K562 (cell line): Measurements from ENCODE around the gene IL4R. TPM values are rescaled to one million over a fixed set of nuclear protein-coding genes. Genes with fewer than 3 reads are reported as not detected.

Experiments
- ATAC-seq: fragments of 200-7000 bp; cut with Tn5 transposase; 3 replicates; pipeline ENCODE4 v1.9.1; 2020; ENCODE audit warnings: moderate library complexity
- BruUV-seq: library from RNA; stranded (reverse); fragments of 400-500 nt; replicated peaks from 2 replicates; lab custom pipeline; 2021; lab: Mats Ljungman, UMichigan
- CTCF ChIA-PET: fragments of 300-600 bp; formaldehyde crosslinking; extraction: SDS; loops from one replicate; lab custom pipeline; 2021; ENCODE audit warnings: low intra/inter-chr PET ratio; lab: Yijun Ruan, JAX
- POLR2A ChIA-PET: fragments of 300-600, 350-650 bp; sonication (Branson Sonifier 250); formaldehyde crosslinking; extraction: SDS; loops from one replicate; lab custom pipeline; 2021; ENCODE audit warnings: antibody characterized with exemption, inconsistent platforms; lab: Yijun Ruan, JAX
- DNase-seq, 4 experiments: peaks; one replicate each; pipeline versions ENCODE4 v3.0.0 to v3.0.0-alpha.2; 2011 to 2018; ENCODE audit warnings: low spot score in 3 of 4, mixed read lengths in 3 of 4; ENCODE audit errors: extremely low read depth in 1 of 4
- FAIRE-seq: peaks from 2 replicates; lab custom pipeline; 2011; peaks lifted over from hg19 to GRCh38; lab: Jason Lieb, UNC
- H2AFZ ChIP-seq: 2 replicates; pipeline ENCODE4 v1.6.0; 2011; ENCODE audit warnings: low read depth, low read length, control low read depth, inconsistent platforms
- H3K27ac ChIP-seq: fragments of 200-600 bp; 3 replicates; pipeline ENCODE4 v1.8.0; 2011; ENCODE audit warnings: low read depth, mild to moderate bottlenecking, control low read depth, inconsistent platforms, low read length, moderate library complexity, mixed read lengths; ENCODE audit errors: extremely low read depth
- H3K27me3 ChIP-seq, 2 experiments: fragments of 300-600 bp in 1 of 2; 2 replicates in 1 of 2; 3 replicates in 1 of 2; pipeline versions ENCODE4 v1.6.0 to v1.8.0; 2011; ENCODE audit warnings: inconsistent platforms in 2 of 2, low read length in 2 of 2, mild to moderate bottlenecking in 1 of 2, mixed read lengths in 1 of 2, moderate library complexity in 1 of 2; ENCODE audit not compliant: control insufficient read depth in 2 of 2, insufficient read depth in 2 of 2
- H3K36me3 ChIP-seq: fragments of 300-600 bp; 3 replicates; pipeline ENCODE4 v1.8.0; 2011; ENCODE audit warnings: mild to moderate bottlenecking, low read length, inconsistent platforms; ENCODE audit not compliant: control insufficient read depth, insufficient read depth
- H3K4me1 ChIP-seq, 2 experiments: fragments of 200-600 bp in 1 of 2; replicated peaks in 1 of 2; 2 replicates in 1 of 2; 3 replicates in 1 of 2; pipeline versions ENCODE4 v1.5.1 to v1.8.0; 2011; ENCODE audit warnings: inconsistent platforms in 2 of 2, low read length in 2 of 2, mild to moderate bottlenecking in 1 of 2, mixed read lengths in 1 of 2, moderate library complexity in 1 of 2; ENCODE audit not compliant: control insufficient read depth in 2 of 2, insufficient read depth in 2 of 2
- H3K4me2 ChIP-seq: 2 replicates; pipeline ENCODE4 v1.6.1; 2011; ENCODE audit warnings: low read length, control low read depth, inconsistent platforms, mixed read lengths; ENCODE audit not compliant: insufficient read depth
- H3K4me3 ChIP-seq: fragments of 200-600 bp; sonication (generic), shearing (Covaris generic); 2 replicates; pipeline ENCODE4 v1.5.1; 2016; ENCODE audit warnings: control low read depth, inconsistent platforms
- H3K79me2 ChIP-seq: fragments of 200-600 bp; 3 replicates; pipeline ENCODE4 v1.8.0; 2011; ENCODE audit warnings: low read length, inconsistent platforms; ENCODE audit not compliant: control insufficient read depth, insufficient read depth
- H3K9ac ChIP-seq, 2 experiments: 2 replicates each; pipeline versions ENCODE4 v1.6.0 to v1.6.1; 2011; ENCODE audit warnings: low read depth in 2 of 2, low read length in 2 of 2, control low read depth in 1 of 2, inconsistent platforms in 1 of 2, mild to moderate bottlenecking in 1 of 2, mixed read lengths in 1 of 2; ENCODE audit not compliant: insufficient read depth in 1 of 2
- H3K9me1 ChIP-seq: one replicate; pipeline ENCODE4 v1.6.0; 2011; ENCODE audit warnings: inconsistent platforms, mild to moderate bottlenecking, low read length, moderate library complexity; ENCODE audit not compliant: control insufficient read depth, insufficient read depth
- H3K9me3 ChIP-seq: replicated peaks from 2 replicates; pipeline ENCODE4 v1.5.1; 2011; ENCODE audit warnings: low read depth, low read length, inconsistent platforms; ENCODE audit not compliant: control insufficient read depth, insufficient read depth
- H4K20me1 ChIP-seq: replicated peaks from 2 replicates; pipeline ENCODE4 v1.6.1; 2011; ENCODE audit warnings: low read length, inconsistent platforms, mixed read lengths; ENCODE audit not compliant: control insufficient read depth, insufficient read depth
- ADNP ChIP-seq: fragments of 200-800 bp; sonication (Bioruptor generic); IDR thresholded peaks from 2 replicates; pipeline ENCODE4 v1.6.1; 2016; ENCODE audit warnings: missing genetic modification characterization, missing compliant biosample characterization
- BRF2 ChIP-seq: IDR thresholded peaks from 3 replicates; pipeline ENCODE4 v1.6.1; 2011; ENCODE audit warnings: borderline replicate concordance, mild to moderate bottlenecking; ENCODE audit not compliant: insufficient read length, insufficient read depth
- FOXA1 ChIP-seq: fragments of 450-650 bp; IDR thresholded peaks from 2 replicates; pipeline ENCODE4 v1.6.1; 2016; ENCODE audit warnings: mild to moderate bottlenecking, borderline replicate concordance
- LARP7 ChIP-seq: fragments of 450-650 bp; IDR thresholded peaks from 2 replicates; pipeline ENCODE4 v1.6.1; 2016
- SIN3A ChIP-seq, 2 experiments: fragments of 150-350 bp in 1 of 2; IDR thresholded peaks; 2 replicates each; pipeline ENCODE4 v1.6.1; 2011 to 2016; ENCODE audit warnings: borderline replicate concordance in 2 of 2, low read depth in 2 of 2, low read length in 2 of 2, mild to moderate bottlenecking in 2 of 2, moderate library complexity in 2 of 2; ENCODE audit not compliant: control insufficient read depth in 1 of 2
- SNIP1 ChIP-seq: fragments of 450-650 bp; IDR thresholded peaks from 2 replicates; pipeline ENCODE4 v1.7.1; 2017; ENCODE audit warnings: low read depth, mild to moderate bottlenecking
- TCF7 ChIP-seq: sonication (generic); IDR thresholded peaks from 2 replicates; pipeline ENCODE4 v1.6.1; 2016; ENCODE audit warnings: antibody characterized with exemption, borderline replicate concordance
- THAP7 ChIP-seq: fragments of 250-450 bp; sonication (Bioruptor Pico); IDR thresholded peaks from 2 replicates; pipeline ENCODE4 v1.5.0; 2021
- THRAP3 ChIP-seq: fragments of 450-650 bp; IDR thresholded peaks from 2 replicates; pipeline ENCODE4 v1.6.1; 2016; ENCODE audit warnings: mild to moderate bottlenecking, inconsistent platforms, borderline replicate concordance
- TSHZ1 ChIP-seq: fragments of 250-450 bp; sonication (Bioruptor Pico); IDR thresholded peaks from 2 replicates; pipeline ENCODE4 v1.4.0; 2020; ENCODE audit warnings: mild to moderate bottlenecking, moderate library complexity
- ZNF41 ChIP-seq: fragments of 250-450 bp; sonication (Bioruptor Pico); conservative IDR thresholded peaks from 2 replicates; pipeline ENCODE4 v1.4.0; 2020; ENCODE audit warnings: mild to moderate bottlenecking
- ZNF507 ChIP-seq: conservative IDR thresholded peaks from 2 replicates; pipeline ENCODE4 v1.6.1; 2017; ENCODE audit warnings: missing genetic modification characterization, missing compliant biosample characterization
- ZNF551 ChIP-seq: fragments of 250-450 bp; sonication (Bioruptor Pico); IDR thresholded peaks from 2 replicates; pipeline ENCODE4 v1.5.0; 2021; ENCODE audit warnings: mild to moderate bottlenecking, moderate library complexity
- WGBS: fragments of 100-300 bp; shearing (Covaris generic); methylation state at CpG from one replicate; pipeline ENCODE4 v1.1.6; 2016; ENCODE audit warnings: low coverage, mixed read lengths; ENCODE audit not compliant: insufficient coverage; ENCODE audit errors: missing lambda C conversion rate; 5-methylcytosine and 5-hydroxymethylcytosine counted together
- in situ Hi-C: fragments of 300-500 bp; cut with MboI; formaldehyde crosslinking; loops from 4 replicates; pipeline ENCODE4 v1.15.0; 2018; ENCODE audit warnings: inconsistent platforms, mixed read lengths
- intact Hi-C: fragments of 100-400 bp; cut with micrococcal nuclease; formaldehyde crosslinking; loops from 2 replicates; pipeline ENCODE4 v1.14.2; 2022
- polyA plus RNA-seq, 8 experiments: library from polyadenylated mRNA; depleted of rRNA in 4 of 8; stranded (reverse) in 5 of 8; unstranded in 3 of 8; fragments of >200 nt; fragmentation: Nextera tagmentation in 2 of 8; fragmentation: Illumina TruSeq in 1 of 8; extraction: Ambion mirVana in 2 of 8; extraction: Trizol in 1 of 8; gene quantifications; 2 replicates each; pipeline versions ENCODE4 v1.2.1 to v1.2.3, GENCODE V29; 2011 to 2014; ENCODE audit warnings: inconsistent platforms in 1 of 8, missing spikeins in 1 of 8
- total RNA-seq, 7 experiments: library from RNA; depleted of rRNA in 6 of 7; stranded (reverse); fragments of >200 nt in 6 of 7; fragmentation: Illumina TruSeq in 2 of 7; extraction: Trizol in 2 of 7; gene quantifications; 2 replicates each; pipeline versions ENCODE4 v1.2.1 to v1.2.3, GENCODE V29; 2011 to 2021; ENCODE audit warnings: low replicate concordance in 1 of 7

IL4R gene
- total and polyA plus RNA-seq, 9 of the 15 experiments (the other 6 are each of a cell fraction or from before 2014, with no cell fraction given) = 0.17 to 5.8 (median 3.3) TPM

DNA sequence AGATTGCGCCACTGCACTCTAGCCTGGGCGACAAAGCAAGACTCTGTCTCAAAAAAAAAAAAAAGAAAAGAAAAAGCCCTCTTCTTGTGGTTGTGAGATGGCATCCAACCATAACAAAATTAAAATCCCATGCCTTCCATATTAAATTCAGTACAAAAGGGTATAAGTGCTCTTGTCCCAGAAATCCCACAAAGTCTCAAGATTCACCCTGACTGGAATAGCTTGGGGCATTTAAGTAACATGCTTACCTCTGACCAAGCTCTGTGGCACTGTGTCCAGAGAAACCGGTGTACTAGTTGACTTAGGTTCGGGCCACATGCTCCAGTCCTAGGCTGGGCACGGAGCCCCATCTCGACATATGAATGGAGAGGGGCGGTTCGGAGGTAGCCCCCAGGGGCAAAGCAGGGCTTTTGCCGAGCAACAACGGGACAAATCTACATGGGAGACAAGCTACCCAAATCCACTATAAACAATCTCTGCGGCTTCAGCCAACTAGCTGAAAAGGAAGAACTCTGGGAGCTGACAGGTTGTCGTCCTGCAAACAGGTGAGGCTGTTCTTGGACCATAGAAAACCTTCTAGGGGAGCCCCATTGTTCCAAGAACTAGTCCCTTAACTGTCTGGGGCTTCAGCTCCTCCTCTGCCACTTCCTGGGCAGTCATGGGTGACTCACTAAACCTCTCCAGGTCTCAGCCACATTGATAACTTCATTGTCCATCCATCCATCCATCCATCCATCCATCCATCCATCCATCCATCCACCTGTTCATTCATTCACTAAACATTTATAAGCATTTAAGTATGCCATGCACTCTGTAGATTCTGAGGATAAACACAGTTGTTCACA is 10.3 kb upstream of the IL4R start:
- H3K9me3 ChIP-seq = no peaks in the 10 kb centered on the region
- H4K20me1 ChIP-seq = no peaks in the 10 kb centered on the region
- H3K4me2 ChIP-seq = no peak overlapping the region
- 0% methylated on average over 12 of the region's 12 CpGs for WGBS
- H3K36me3 ChIP-seq = no peaks in the 10 kb centered on the region
- ChIA-PET POLR2A (interaction anchor here (0.7 kb wide), 1 partner anchor 94 kb away, joined by 3 read pairs; no protein-coding TSS in a partner anchor), CTCF (no interaction called here)
- FAIRE-seq (no peak), ATAC-seq (no peak), DNase-seq (no peak)
- H3K79me2 ChIP-seq = no peaks in the 10 kb centered on the region
- intact Hi-C loops = no loop called here
- H3K27ac ChIP-seq = no peak overlapping the region
- no peak overlapping the region for H3K9ac ChIP-seq
- no peak overlapping the region for H2AFZ ChIP-seq
- no TSS peak for BruUV-seq
- H3K4me1 ChIP-seq = no peaks in the 10 kb centered on the region
- no peaks in the 10 kb centered on the region for H3K9me1 ChIP-seq
- H3K4me3 ChIP-seq = no peak overlapping the region
- H3K27me3 ChIP-seq = peaks cover 0 to 12% of the 10 kb centered on the region in 2 experiments; a peak in 2 of 5 replicates
- in situ Hi-C loops = no loop called here
- TF ChIP-seq FOXA1 (no peak), TCF7 (no peak), THAP7 (CRISPR knock-in tag) (no peak), ADNP (tag) (no peak), THRAP3 (no peak), BRF2 (no peak), SNIP1 (no peak), ZNF507 (no peak), ZNF551 (CRISPR knock-in tag) (no peak), SIN3A (IDR thresholded peaks at IDR 0.05; ENCODE audit: borderline replicate concordance in 2 of 2, control insufficient read depth in 1 of 2, low read depth in 2 of 2, low read length in 2 of 2) (no peak), TSHZ1 (no peak), ZNF41 (CRISPR knock-in tag) (no peak), LARP7 (no peak)
